Measurements from ENCODE around the gene SCFD2. TPM values are rescaled to one million over a fixed set of nuclear protein-coding genes. Genes with fewer than 3 reads are reported as not detected.

The SCFD2 gene
- total and polyA plus RNA-seq, 9 donors, result 9.4 to 14.8 (median 11.3) TPM

GRCh38 chr4:53174823-53175222 lies 191.0 kb downstream of the SCFD2 start:
- Histone ChIP-seq H3K27me3 (ENCODE audit: control insufficient read depth, insufficient read depth, low read length) (no peaks in the 10 kb centered on the region), H3K36me3 (ENCODE audit: control insufficient read depth, insufficient read depth, low read length) (no peaks in the 10 kb centered on the region), H3K4me1 (ENCODE audit: control insufficient read depth, insufficient read depth, low read length) (no peaks in the 10 kb centered on the region), H3K9me3 (replicated peaks; ENCODE audit: control insufficient read depth, low read depth, low read length) (peaks cover 8% of the 10 kb centered on the region), H3K4me3 (ENCODE audit: low read length) (no peak overlapping the region), H3K27ac (ENCODE audit: low read length) (peak overlapping the region; percentile 37)
- peak; percentile 53 for DNase-seq
- WGBS (ENCODE audit: insufficient coverage), result 61% methylated on average over 2 of the region's 3 CpGs

- Histone ChIP-seq H3K27me3 (ENCODE audit: control insufficient read depth, insufficient read depth, low read length) (no peaks in the 10 kb centered on the region), H3K4me3 (ENCODE audit: low read length) (no peak overlapping the region), H3K27ac (ENCODE audit: low read length) (no peak overlapping the region), H3K9me3 (replicated peaks; ENCODE audit: control insufficient read depth, low read depth, low read length) (peaks cover 8% of the 10 kb centered on the region), H3K36me3 (ENCODE audit: control insufficient read depth, insufficient read depth, low read length) (no peaks in the 10 kb centered on the region), H3K4me1 (ENCODE audit: control insufficient read depth, insufficient read depth, low read length) (no peaks in the 10 kb centered on the region)
- no CpG with 5 or more reads among the region's 1 CpG for WGBS (ENCODE audit: insufficient coverage)
- DNase-seq, result no peak
These were observed 192.3 kb downstream of the SCFD2 start for GRCh38 chr4:53173576-53173975.

- H3K4me1 ChIP-seq (ENCODE audit: control insufficient read depth, insufficient read depth, low read length), result no peaks in the 10 kb centered on the region
- H3K27me3 ChIP-seq (ENCODE audit: control insufficient read depth, insufficient read depth, low read length), result no peaks in the 10 kb centered on the region
- no peak for DNase-seq
- no peak overlapping the region for H3K27ac ChIP-seq (ENCODE audit: low read length)
- H3K36me3 ChIP-seq (ENCODE audit: control insufficient read depth, insufficient read depth, low read length), result no peaks in the 10 kb centered on the region
- WGBS (ENCODE audit: insufficient coverage), result no CpG with 5 or more reads among the region's 3 CpGs
- H3K9me3 ChIP-seq (replicated peaks; ENCODE audit: control insufficient read depth, low read depth, low read length), result no peaks in the 10 kb centered on the region
- no peak overlapping the region for H3K4me3 ChIP-seq (ENCODE audit: low read length)
These were observed 194.1 kb downstream of the SCFD2 start for GRCh38 chr4:53171797-53172196.

- DNase-seq, result no peak
- Histone ChIP-seq H3K36me3 (ENCODE audit: control insufficient read depth, insufficient read depth, low read length) (no peaks in the 10 kb centered on the region), H3K9me3 (replicated peaks; ENCODE audit: control insufficient read depth, low read depth, low read length) (no peaks in the 10 kb centered on the region), H3K4me1 (ENCODE audit: control insufficient read depth, insufficient read depth, low read length) (no peaks in the 10 kb centered on the region), H3K27me3 (ENCODE audit: control insufficient read depth, insufficient read depth, low read length) (no peaks in the 10 kb centered on the region), H3K4me3 (ENCODE audit: low read length) (no peak overlapping the region), H3K27ac (ENCODE audit: low read length) (no peak overlapping the region)
- WGBS (ENCODE audit: insufficient coverage), result no CpG with 5 or more reads among the region's 5 CpGs
These were observed 195.9 kb downstream of the SCFD2 start for GRCh38 chr4:53169695-53170617.

GRCh38 chr4:53168228-53168627 lies 197.6 kb downstream of the SCFD2 start:
- H3K9me3 ChIP-seq (replicated peaks; ENCODE audit: control insufficient read depth, low read depth, low read length), result no peaks in the 10 kb centered on the region
- no CpG with 5 or more reads among the region's 1 CpG for WGBS (ENCODE audit: insufficient coverage)
- no peaks in the 10 kb centered on the region for H3K4me1 ChIP-seq (ENCODE audit: control insufficient read depth, insufficient read depth, low read length)
- DNase-seq, result no peak
- H3K27me3 ChIP-seq (ENCODE audit: control insufficient read depth, insufficient read depth, low read length), result no peaks in the 10 kb centered on the region
- H3K27ac ChIP-seq (ENCODE audit: low read length), result no peak overlapping the region
- no peaks in the 10 kb centered on the region for H3K36me3 ChIP-seq (ENCODE audit: control insufficient read depth, insufficient read depth, low read length)
- no peak overlapping the region for H3K4me3 ChIP-seq (ENCODE audit: low read length)

- 40% methylated on average over 2 of the region's 2 CpGs for WGBS (ENCODE audit: insufficient coverage)
- Histone ChIP-seq H3K9me3 (replicated peaks; ENCODE audit: control insufficient read depth, low read depth, low read length) (no peaks in the 10 kb centered on the region), H3K4me1 (ENCODE audit: control insufficient read depth, insufficient read depth, low read length) (no peaks in the 10 kb centered on the region), H3K4me3 (ENCODE audit: low read length) (no peak overlapping the region), H3K27ac (ENCODE audit: low read length) (peak overlapping the region; percentile 11), H3K36me3 (ENCODE audit: control insufficient read depth, insufficient read depth, low read length) (no peaks in the 10 kb centered on the region), H3K27me3 (ENCODE audit: control insufficient read depth, insufficient read depth, low read length) (no peaks in the 10 kb centered on the region)
- DNase-seq, result peak; percentile 57
These were observed 202.9 kb downstream of the SCFD2 start for GRCh38 chr4:53162969-53163368.

GRCh38 chr4:53161787-53162433 lies 204.0 kb downstream of the SCFD2 start:
- no CpG with 5 or more reads among the region's 1 CpG for WGBS (ENCODE audit: insufficient coverage)
- DNase-seq, result peak; percentile 91

GRCh38 chr4:53161051-53161786 lies 204.6 kb downstream of the SCFD2 start:
- Histone ChIP-seq H3K4me3 (ENCODE audit: low read length) (no peak overlapping the region), H3K9me3 (replicated peaks; ENCODE audit: control insufficient read depth, low read depth, low read length) (no peaks in the 10 kb centered on the region), H3K27ac (ENCODE audit: low read length) (peak overlapping the region; percentile 66), H3K36me3 (ENCODE audit: control insufficient read depth, insufficient read depth, low read length) (no peaks in the 10 kb centered on the region), H3K27me3 (ENCODE audit: control insufficient read depth, insufficient read depth, low read length) (no peaks in the 10 kb centered on the region), H3K4me1 (ENCODE audit: control insufficient read depth, insufficient read depth, low read length) (no peaks in the 10 kb centered on the region)
- 40% methylated on average over 1 of the region's 5 CpGs for WGBS (ENCODE audit: insufficient coverage)
- peak; percentile 96 for DNase-seq

More at GRCh38 chr4:53161787-53162433, 204.0 kb downstream of the SCFD2 start:
- Histone ChIP-seq H3K36me3 (ENCODE audit: control insufficient read depth, insufficient read depth, low read length) (no peaks in the 10 kb centered on the region), H3K4me1 (ENCODE audit: control insufficient read depth, insufficient read depth, low read length) (no peaks in the 10 kb centered on the region), H3K4me3 (ENCODE audit: low read length) (no peak overlapping the region), H3K9me3 (replicated peaks; ENCODE audit: control insufficient read depth, low read depth, low read length) (no peaks in the 10 kb centered on the region), H3K27me3 (ENCODE audit: control insufficient read depth, insufficient read depth, low read length) (no peaks in the 10 kb centered on the region), H3K27ac (ENCODE audit: low read length) (peak overlapping the region; percentile 66)

GRCh38 chr4:53156896-53157295 lies 209.0 kb downstream of the SCFD2 start:
- no peaks in the 10 kb centered on the region for H3K36me3 ChIP-seq (ENCODE audit: control insufficient read depth, insufficient read depth, low read length)
- peak; percentile 64 for DNase-seq
- H3K4me1 ChIP-seq (ENCODE audit: control insufficient read depth, insufficient read depth, low read length), result no peaks in the 10 kb centered on the region
- H3K4me3 ChIP-seq (ENCODE audit: low read length), result no peak overlapping the region
- H3K27me3 ChIP-seq (ENCODE audit: control insufficient read depth, insufficient read depth, low read length), result no peaks in the 10 kb centered on the region
- no peaks in the 10 kb centered on the region for H3K9me3 ChIP-seq (replicated peaks; ENCODE audit: control insufficient read depth, low read depth, low read length)
- no peak overlapping the region for H3K27ac ChIP-seq (ENCODE audit: low read length)
- no CpG with 5 or more reads among the region's 3 CpGs for WGBS (ENCODE audit: insufficient coverage)

GRCh38 chr4:53152467-53152866 lies 213.4 kb downstream of the SCFD2 start:
- Histone ChIP-seq H3K27ac (ENCODE audit: low read length) (no peak overlapping the region), H3K27me3 (ENCODE audit: control insufficient read depth, insufficient read depth, low read length) (no peaks in the 10 kb centered on the region), H3K9me3 (replicated peaks; ENCODE audit: control insufficient read depth, low read depth, low read length) (no peaks in the 10 kb centered on the region), H3K4me1 (ENCODE audit: control insufficient read depth, insufficient read depth, low read length) (no peaks in the 10 kb centered on the region), H3K36me3 (ENCODE audit: control insufficient read depth, insufficient read depth, low read length) (no peaks in the 10 kb centered on the region), H3K4me3 (ENCODE audit: low read length) (no peak overlapping the region)
- DNase-seq, result no peak
- 100% methylated on average over 1 of the region's 2 CpGs for WGBS (ENCODE audit: insufficient coverage)

Measured in muscle of leg (tissue), 11 donors.